Measurements from ENCODE around the gene TMSB15A.
A peak's percentile ranks its signal among the peaks of the same experiment; 100 is the strongest.
"Not testable (repeated sequence)": the region's sequence is repeated elsewhere in the genome, so short reads cannot be mapped to it uniquely, and the experiment has no call there.

Gene TMSB15A

GRCh38 chrX:102515975-102516941 lies at the start of gene TMSB15A:
Gene TMSB15A (minus strand): TSS chrX:102516739.
- peak; percentile 7 for DNase-seq (ENCODE audit: low read depth)

GRCh38 chrX:102560423-102561068 lies 44.0 kb upstream of the TMSB15A start:
- no peak for DNase-seq (ENCODE audit: low read depth)

- no peak for DNase-seq (ENCODE audit: low read depth)
Measured at GRCh38 chrX:102558607-102559006, 42.1 kb upstream of the TMSB15A start.

GRCh38 chrX:102548231-102548630 lies 31.7 kb upstream of the TMSB15A start:
- no peak for DNase-seq (ENCODE audit: low read depth)

- no peak for DNase-seq (ENCODE audit: low read depth)
Measured at GRCh38 chrX:102546828-102547493, 30.4 kb upstream of the TMSB15A start.

GRCh38 chrX:102546175-102546574 lies 29.6 kb upstream of the TMSB15A start:
- DNase-seq (ENCODE audit: low read depth) = not testable (repeated sequence)

- no peak for DNase-seq (ENCODE audit: low read depth)
Measured at GRCh38 chrX:102535958-102536357, 19.4 kb upstream of the TMSB15A start.

- no peak for DNase-seq (ENCODE audit: low read depth)
Measured at GRCh38 chrX:102517326-102517725, 787 bp upstream of the TMSB15A start.

- no peak for DNase-seq (ENCODE audit: low read depth)
Measured at GRCh38 chrX:102514536-102514935, 2.0 kb downstream of the TMSB15A start.

GRCh38 chrX:102498732-102499131 lies 17.8 kb downstream of the TMSB15A start:
- DNase-seq (ENCODE audit: low read depth) = no peak

GRCh38 chrX:102491766-102492165 lies 24.8 kb downstream of the TMSB15A start:
- DNase-seq (ENCODE audit: low read depth) = no peak

- DNase-seq (ENCODE audit: low read depth) = not testable (repeated sequence)
Measured at GRCh38 chrX:102478765-102479164, 37.8 kb downstream of the TMSB15A start.

GRCh38 chrX:102471762-102472220 lies 44.7 kb downstream of the TMSB15A start, which contains the start of gene TCP11X2:
Gene TCP11X2 (minus strand): TSS chrX:102471812.
- DNase-seq (ENCODE audit: low read depth) = not testable (repeated sequence)

GRCh38 chrX:102470215-102470614 lies 46.3 kb downstream of the TMSB15A start:
- DNase-seq (ENCODE audit: low read depth) = not testable (repeated sequence)
